K562 (cell line): Measurements from ENCODE around the gene CUX1. TPM values are rescaled to one million over a fixed set of nuclear protein-coding genes. Genes with fewer than 3 reads are reported as not detected.

Source experiments
- ATAC-seq: fragments of 200-7000 bp; cut with Tn5 transposase; 3 replicates; pipeline ENCODE4 v1.9.1; 2020; ENCODE audit warnings: moderate library complexity
- BruUV-seq: library from RNA; stranded (reverse); fragments of 400-500 nt; replicated peaks from 2 replicates; lab custom pipeline; 2021; lab: Mats Ljungman, UMichigan
- CTCF ChIA-PET: fragments of 300-600 bp; formaldehyde crosslinking; extraction: SDS; loops from one replicate; lab custom pipeline; 2021; ENCODE audit warnings: low intra/inter-chr PET ratio; lab: Yijun Ruan, JAX
- POLR2A ChIA-PET: fragments of 300-600, 350-650 bp; sonication (Branson Sonifier 250); formaldehyde crosslinking; extraction: SDS; loops from one replicate; lab custom pipeline; 2021; ENCODE audit warnings: antibody characterized with exemption, inconsistent platforms; lab: Yijun Ruan, JAX
- DNase-seq, 4 experiments: peaks; one replicate each; pipeline versions ENCODE4 v3.0.0 to v3.0.0-alpha.2; 2011 to 2018; ENCODE audit warnings: low spot score in 3 of 4, mixed read lengths in 3 of 4; ENCODE audit errors: extremely low read depth in 1 of 4
- FAIRE-seq: peaks from 2 replicates; lab custom pipeline; 2011; peaks lifted over from hg19 to GRCh38; lab: Jason Lieb, UNC
- H2AFZ ChIP-seq: 2 replicates; pipeline ENCODE4 v1.6.0; 2011; ENCODE audit warnings: low read depth, low read length, control low read depth, inconsistent platforms
- H3K27ac ChIP-seq: fragments of 200-600 bp; 3 replicates; pipeline ENCODE4 v1.8.0; 2011; ENCODE audit warnings: low read depth, mild to moderate bottlenecking, control low read depth, inconsistent platforms, low read length, moderate library complexity, mixed read lengths; ENCODE audit errors: extremely low read depth
- H3K27me3 ChIP-seq, 2 experiments: fragments of 300-600 bp in 1 of 2; 2 replicates in 1 of 2; 3 replicates in 1 of 2; pipeline versions ENCODE4 v1.6.0 to v1.8.0; 2011; ENCODE audit warnings: inconsistent platforms in 2 of 2, low read length in 2 of 2, mild to moderate bottlenecking in 1 of 2, mixed read lengths in 1 of 2, moderate library complexity in 1 of 2; ENCODE audit not compliant: control insufficient read depth in 2 of 2, insufficient read depth in 2 of 2
- H3K36me3 ChIP-seq: fragments of 300-600 bp; 3 replicates; pipeline ENCODE4 v1.8.0; 2011; ENCODE audit warnings: mild to moderate bottlenecking, low read length, inconsistent platforms; ENCODE audit not compliant: control insufficient read depth, insufficient read depth
- H3K4me1 ChIP-seq, 2 experiments: fragments of 200-600 bp in 1 of 2; replicated peaks in 1 of 2; 2 replicates in 1 of 2; 3 replicates in 1 of 2; pipeline versions ENCODE4 v1.5.1 to v1.8.0; 2011; ENCODE audit warnings: inconsistent platforms in 2 of 2, low read length in 2 of 2, mild to moderate bottlenecking in 1 of 2, mixed read lengths in 1 of 2, moderate library complexity in 1 of 2; ENCODE audit not compliant: control insufficient read depth in 2 of 2, insufficient read depth in 2 of 2
- H3K4me2 ChIP-seq: 2 replicates; pipeline ENCODE4 v1.6.1; 2011; ENCODE audit warnings: low read length, control low read depth, inconsistent platforms, mixed read lengths; ENCODE audit not compliant: insufficient read depth
- H3K4me3 ChIP-seq: fragments of 200-600 bp; sonication (generic), shearing (Covaris generic); 2 replicates; pipeline ENCODE4 v1.5.1; 2016; ENCODE audit warnings: control low read depth, inconsistent platforms
- H3K79me2 ChIP-seq: fragments of 200-600 bp; 3 replicates; pipeline ENCODE4 v1.8.0; 2011; ENCODE audit warnings: low read length, inconsistent platforms; ENCODE audit not compliant: control insufficient read depth, insufficient read depth
- H3K9ac ChIP-seq, 2 experiments: 2 replicates each; pipeline versions ENCODE4 v1.6.0 to v1.6.1; 2011; ENCODE audit warnings: low read depth in 2 of 2, low read length in 2 of 2, control low read depth in 1 of 2, inconsistent platforms in 1 of 2, mild to moderate bottlenecking in 1 of 2, mixed read lengths in 1 of 2; ENCODE audit not compliant: insufficient read depth in 1 of 2
- H3K9me1 ChIP-seq: one replicate; pipeline ENCODE4 v1.6.0; 2011; ENCODE audit warnings: inconsistent platforms, mild to moderate bottlenecking, low read length, moderate library complexity; ENCODE audit not compliant: control insufficient read depth, insufficient read depth
- H3K9me3 ChIP-seq: replicated peaks from 2 replicates; pipeline ENCODE4 v1.5.1; 2011; ENCODE audit warnings: low read depth, low read length, inconsistent platforms; ENCODE audit not compliant: control insufficient read depth, insufficient read depth
- H4K20me1 ChIP-seq: replicated peaks from 2 replicates; pipeline ENCODE4 v1.6.1; 2011; ENCODE audit warnings: low read length, inconsistent platforms, mixed read lengths; ENCODE audit not compliant: control insufficient read depth, insufficient read depth
- CEBPB ChIP-seq: fragments of 450-650 bp; IDR thresholded peaks from 2 replicates; pipeline ENCODE4 v1.6.1; 2016; ENCODE audit warnings: missing genetic modification characterization, missing compliant biosample characterization
- HLTF ChIP-seq: fragments of 450-650 bp; IDR thresholded peaks from 2 replicates; pipeline ENCODE4 v1.6.1; 2016
- MYNN ChIP-seq, 2 experiments: sonication (generic); formaldehyde crosslinking in 1 of 2; IDR thresholded peaks; 2 replicates each; pipeline versions ENCODE4 v1.5.0 to v1.6.1; 2016 to 2020; ENCODE audit warnings: antibody characterized with exemption in 1 of 2, missing genetic modification reagents in 1 of 2
- RFX1 ChIP-seq: fragments of 450-650 bp; IDR thresholded peaks from 2 replicates; pipeline ENCODE4 v1.6.1; 2016; ENCODE audit warnings: mild to moderate bottlenecking, moderate library complexity
- ZNF507 ChIP-seq: conservative IDR thresholded peaks from 2 replicates; pipeline ENCODE4 v1.6.1; 2017; ENCODE audit warnings: missing genetic modification characterization, missing compliant biosample characterization
- WGBS: fragments of 100-300 bp; shearing (Covaris generic); methylation state at CpG from one replicate; pipeline ENCODE4 v1.1.6; 2016; ENCODE audit warnings: low coverage, mixed read lengths; ENCODE audit not compliant: insufficient coverage; ENCODE audit errors: missing lambda C conversion rate; 5-methylcytosine and 5-hydroxymethylcytosine counted together
- in situ Hi-C: fragments of 300-500 bp; cut with MboI; formaldehyde crosslinking; loops from 4 replicates; pipeline ENCODE4 v1.15.0; 2018; ENCODE audit warnings: inconsistent platforms, mixed read lengths
- intact Hi-C: fragments of 100-400 bp; cut with micrococcal nuclease; formaldehyde crosslinking; loops from 2 replicates; pipeline ENCODE4 v1.14.2; 2022
- polyA plus RNA-seq, 8 experiments: library from polyadenylated mRNA; depleted of rRNA in 4 of 8; stranded (reverse) in 5 of 8; unstranded in 3 of 8; fragments of >200 nt; fragmentation: Nextera tagmentation in 2 of 8; fragmentation: Illumina TruSeq in 1 of 8; extraction: Ambion mirVana in 2 of 8; extraction: Trizol in 1 of 8; gene quantifications; 2 replicates each; pipeline versions ENCODE4 v1.2.1 to v1.2.3, GENCODE V29; 2011 to 2014; ENCODE audit warnings: inconsistent platforms in 1 of 8, missing spikeins in 1 of 8
- total RNA-seq, 7 experiments: library from RNA; depleted of rRNA in 6 of 7; stranded (reverse); fragments of >200 nt in 6 of 7; fragmentation: Illumina TruSeq in 2 of 7; extraction: Trizol in 2 of 7; gene quantifications; 2 replicates each; pipeline versions ENCODE4 v1.2.1 to v1.2.3, GENCODE V29; 2011 to 2021; ENCODE audit warnings: low replicate concordance in 1 of 7

CUX1 gene
- total and polyA plus RNA-seq, 9 of the 15 experiments (the other 6 are each of a cell fraction or from before 2014, with no cell fraction given): 3.6 to 55.3 (median 25.2) TPM

GRCh38 chr7:102260856-102261255 is 443.4 kb downstream of the CUX1 start:
- Histone ChIP-seq H3K4me1 (peaks cover 9 to 22% of the 10 kb centered on the region in 2 experiments), H3K4me3 (no peak overlapping the region), H3K36me3 (no peaks in the 10 kb centered on the region), H3K27ac (no peak overlapping the region), H2AFZ (no peak overlapping the region), H3K79me2 (no peaks in the 10 kb centered on the region), H4K20me1 (no peaks in the 10 kb centered on the region), H3K4me2 (no peak overlapping the region), H3K9me1 (no peaks in the 10 kb centered on the region), H3K9me3 (no peaks in the 10 kb centered on the region), H3K27me3 (no peaks in the 10 kb centered on the region), H3K9ac (peak overlapping the region in 1 of 2 experiments; percentile 73; a peak in 2 of 4 replicates)
- BruUV-seq: no TSS peak
- FAIRE-seq (no peak), DNase-seq (peak in 2 of 4 experiments; percentile 50 to 55), ATAC-seq (peak; percentile 42; the same call in 2 of the 3 replicates)
- TF ChIP-seq HLTF (no peak), MYNN (IDR thresholded peaks at IDR 0.05) (0 out of 2 replicates have a peak, but pooled peaks have one; percentile 31), MYNN (CRISPR knock-in tag; IDR thresholded peaks at IDR 0.05) (no peak), RFX1 (peak; percentile 94)
- POLR2A ChIA-PET: interaction anchor here (0.6 to 2.0 kb wide), 2 partner anchors 8 to 486 kb away, joined by 3 to 5 read pairs; no protein-coding TSS in a partner anchor
- CTCF ChIA-PET: no interaction called here
- in situ Hi-C loops (no loop called here), intact Hi-C loops (no loop called here)
- 39% methylated on average over 9 of the region's 9 CpGs for WGBS

- no peaks in the 10 kb centered on the region for H3K36me3 ChIP-seq
- no peak for ATAC-seq
- no peak for DNase-seq
- TF ChIP-seq ZNF507 (tag) (no peak), CEBPB (tag) (peak; percentile 30; the same call in 1 of the 2 replicates)
- in situ Hi-C loops (no loop called here), intact Hi-C loops (no loop called here)
- no peaks in the 10 kb centered on the region for H3K79me2 ChIP-seq
- no peak overlapping the region for H3K9ac ChIP-seq
- H3K9me3 ChIP-seq: no peaks in the 10 kb centered on the region
- peaks cover 0 to 2% of the 10 kb centered on the region in 2 experiments; a peak in 1 of 5 replicates for H3K27me3 ChIP-seq
- no peak overlapping the region for H3K4me3 ChIP-seq
- no peak overlapping the region for H3K4me2 ChIP-seq
- ChIA-PET CTCF (no interaction called here), POLR2A (interaction anchor here (2.0 kb wide), 1 partner anchor 9 kb away, joined by 5 read pairs; no protein-coding TSS in a partner anchor)
- H2AFZ ChIP-seq: no peak overlapping the region
- no TSS peak for BruUV-seq
- no peaks in the 10 kb centered on the region for H3K9me1 ChIP-seq
- peaks cover 9 to 23% of the 10 kb centered on the region in 2 experiments for H3K4me1 ChIP-seq
- H4K20me1 ChIP-seq: no peaks in the 10 kb centered on the region
- no peak overlapping the region for H3K27ac ChIP-seq
- no peak for FAIRE-seq
- 26% methylated on average over 9 of the region's 9 CpGs for WGBS
These were observed 444.0 kb downstream of the CUX1 start for GRCh38 chr7:102261451-102261850.
